Measurements from ENCODE around the gene STARD4. TPM values are rescaled to one million over a fixed set of nuclear protein-coding genes. Genes with fewer than 3 reads are reported as not detected.

Gene STARD4
- total RNA-seq, 4 donors from 2014 or later = 32.2 to 88.1 (median 79.5) TPM

DNA sequence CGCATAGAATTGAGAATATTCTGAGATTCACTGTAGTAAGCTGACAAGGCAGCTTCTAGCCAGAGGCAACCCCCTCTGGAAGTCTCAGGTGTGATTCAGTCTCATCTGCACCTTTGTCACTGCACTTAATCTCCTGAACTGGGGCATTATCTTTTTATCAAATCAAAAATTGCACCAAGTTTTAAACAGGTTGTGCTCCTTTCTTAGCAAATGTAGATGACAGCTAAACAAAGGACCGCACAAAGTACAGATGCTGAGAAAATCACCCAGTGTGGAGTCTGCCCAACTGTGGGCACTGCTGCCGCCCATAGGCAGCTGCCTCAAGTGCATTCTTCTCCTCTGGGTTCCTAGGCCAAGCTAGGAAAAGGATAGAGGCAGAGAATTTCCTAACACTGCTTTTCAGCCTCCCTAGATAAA is 51.1 kb downstream of the STARD4 start:
- no peak for TF ChIP-seq POLR2A (IDR thresholded peaks at IDR 0.05)
- TF ChIP-seq, protein P1, sequence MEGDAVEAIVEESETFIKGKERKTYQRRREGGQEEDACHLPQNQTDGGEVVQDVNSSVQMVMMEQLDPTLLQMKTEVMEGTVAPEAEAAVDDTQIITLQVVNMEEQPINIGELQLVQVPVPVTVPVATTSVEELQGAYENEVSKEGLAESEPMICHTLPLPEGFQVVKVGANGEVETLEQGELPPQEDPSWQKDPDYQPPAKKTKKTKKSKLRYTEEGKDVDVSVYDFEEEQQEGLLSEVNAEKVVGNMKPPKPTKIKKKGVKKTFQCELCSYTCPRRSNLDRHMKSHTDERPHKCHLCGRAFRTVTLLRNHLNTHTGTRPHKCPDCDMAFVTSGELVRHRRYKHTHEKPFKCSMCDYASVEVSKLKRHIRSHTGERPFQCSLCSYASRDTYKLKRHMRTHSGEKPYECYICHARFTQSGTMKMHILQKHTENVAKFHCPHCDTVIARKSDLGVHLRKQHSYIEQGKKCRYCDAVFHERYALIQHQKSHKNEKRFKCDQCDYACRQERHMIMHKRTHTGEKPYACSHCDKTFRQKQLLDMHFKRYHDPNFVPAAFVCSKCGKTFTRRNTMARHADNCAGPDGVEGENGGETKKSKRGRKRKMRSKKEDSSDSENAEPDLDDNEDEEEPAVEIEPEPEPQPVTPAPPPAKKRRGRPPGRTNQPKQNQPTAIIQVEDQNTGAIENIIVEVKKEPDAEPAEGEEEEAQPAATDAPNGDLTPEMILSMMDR (IDR thresholded peaks at IDR 0.05) = peak in 1 of 6 experiments; percentile 7
- Histone ChIP-seq H3K27me3 (no peaks in the 10 kb centered on the region), H3K4me1 (no peaks in the 10 kb centered on the region), H3K4me3 (no peak overlapping the region), H3K27ac (no peak overlapping the region), H3K36me3 (no peaks in the 10 kb centered on the region), H3K9me3 (no peaks in the 10 kb centered on the region)
- DNase-seq = no peak

DNA sequence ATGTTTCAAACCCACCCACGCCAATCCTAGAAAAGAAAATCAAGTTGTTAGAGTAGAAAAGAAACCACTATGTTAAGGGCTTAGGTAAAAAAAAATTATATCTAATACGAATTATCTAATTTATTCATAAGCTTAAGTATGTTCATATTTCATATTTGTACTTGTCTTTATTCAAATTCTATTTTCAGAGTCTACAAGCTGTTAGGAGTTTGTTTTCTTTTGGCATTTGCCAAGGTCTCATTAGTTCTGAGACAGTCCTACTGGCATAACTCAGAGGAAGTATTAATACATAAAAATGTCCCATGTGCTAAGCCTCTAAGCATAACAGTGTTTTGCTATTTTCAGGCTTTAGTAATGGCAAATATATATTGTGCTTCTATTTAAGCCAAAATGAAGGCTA is 57.6 kb downstream of the STARD4 start:
- Histone ChIP-seq H3K27me3 (no peaks in the 10 kb centered on the region), H3K27ac (no peak overlapping the region), H3K4me1 (no peaks in the 10 kb centered on the region), H3K9me3 (no peaks in the 10 kb centered on the region), H3K4me3 (no peak overlapping the region), H3K36me3 (no peaks in the 10 kb centered on the region)
- DNase-seq = no peak
- TF ChIP-seq, protein P1 (IDR thresholded peaks at IDR 0.05) = no peak
- no peak for TF ChIP-seq POLR2A (IDR thresholded peaks at IDR 0.05)

DNA sequence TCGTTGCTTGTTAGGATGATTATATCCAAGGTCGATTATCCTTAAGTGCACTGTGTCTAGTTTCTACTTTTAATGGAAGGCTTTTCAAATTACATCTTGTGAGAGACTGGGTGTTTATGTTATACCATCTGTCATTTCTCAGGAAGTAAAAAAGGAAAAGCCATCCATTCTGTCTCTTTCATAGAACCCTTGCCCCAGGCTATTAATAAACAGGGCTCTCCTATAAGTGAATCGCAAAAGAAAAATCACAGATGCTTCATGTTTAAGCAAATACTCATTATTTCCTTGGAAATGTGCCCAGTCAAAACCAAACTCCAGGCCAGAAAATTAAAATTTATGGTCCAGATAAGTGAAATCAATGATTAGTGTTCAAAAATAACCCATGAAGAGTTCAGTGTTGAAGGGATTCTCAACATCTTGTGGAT is 58.1 kb downstream of the STARD4 start:
- Histone ChIP-seq H3K36me3 (no peaks in the 10 kb centered on the region), H3K4me3 (no peak overlapping the region), H3K27me3 (no peaks in the 10 kb centered on the region), H3K27ac (no peak overlapping the region), H3K4me1 (no peaks in the 10 kb centered on the region), H3K9me3 (no peaks in the 10 kb centered on the region)
- TF ChIP-seq, protein P1 (IDR thresholded peaks at IDR 0.05) = no peak
- no peak for TF ChIP-seq POLR2A (IDR thresholded peaks at IDR 0.05)
- DNase-seq = no peak

DNA sequence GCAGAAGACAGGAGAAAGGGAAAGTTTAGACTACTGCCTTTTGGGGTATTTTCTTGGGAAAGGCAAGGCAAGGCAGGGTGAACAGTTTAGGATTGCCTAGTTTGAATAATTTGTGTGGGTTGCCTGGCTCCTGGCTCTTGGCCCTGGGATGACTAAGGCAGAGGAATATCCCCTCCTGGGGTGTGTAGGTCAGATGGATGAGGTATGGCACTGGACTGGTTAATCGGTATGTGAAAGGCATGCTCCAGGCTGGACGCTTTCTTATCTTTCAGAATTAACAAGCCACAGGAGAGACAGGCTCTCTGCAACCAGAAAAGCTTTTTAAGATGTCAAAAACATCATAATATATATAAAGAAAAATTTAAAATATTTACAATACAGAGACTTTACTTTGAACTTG is 58.6 kb downstream of the STARD4 start:
- H3K36me3 ChIP-seq = no peaks in the 10 kb centered on the region
- TF ChIP-seq, protein P1 (IDR thresholded peaks at IDR 0.05) = no peak
- TF ChIP-seq POLR2A (IDR thresholded peaks at IDR 0.05) = no peak
- H3K4me1 ChIP-seq = no peaks in the 10 kb centered on the region
- DNase-seq = no peak
- no peak overlapping the region for H3K4me3 ChIP-seq
- H3K27me3 ChIP-seq = no peaks in the 10 kb centered on the region
- H3K27ac ChIP-seq = no peak overlapping the region
- no peaks in the 10 kb centered on the region for H3K9me3 ChIP-seq

DNA sequence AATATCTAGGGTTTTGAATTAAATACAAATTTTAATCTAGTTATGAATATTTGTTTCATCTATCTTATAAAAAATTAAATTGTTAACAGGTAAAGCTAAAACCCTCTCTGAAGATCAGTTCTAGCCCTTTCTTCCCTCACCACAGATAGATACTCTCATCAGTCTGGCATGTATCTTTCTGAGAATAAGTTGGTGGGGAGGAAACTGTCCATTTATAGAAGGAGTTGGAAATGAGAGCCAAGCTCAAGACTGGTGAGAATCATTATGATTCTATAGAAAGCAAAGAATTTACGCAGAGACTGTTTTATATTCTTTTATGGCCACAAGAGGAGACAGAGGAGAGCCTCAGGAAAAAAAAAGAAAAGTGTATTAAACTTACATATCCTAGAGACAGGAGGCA is 59.0 kb downstream of the STARD4 start:
- H3K9me3 ChIP-seq = no peaks in the 10 kb centered on the region
- TF ChIP-seq POLR2A (IDR thresholded peaks at IDR 0.05) = no peak
- TF ChIP-seq, protein P1 (IDR thresholded peaks at IDR 0.05) = no peak
- H3K4me3 ChIP-seq = no peak overlapping the region
- H3K27ac ChIP-seq = no peak overlapping the region
- no peaks in the 10 kb centered on the region for H3K4me1 ChIP-seq
- no peaks in the 10 kb centered on the region for H3K27me3 ChIP-seq
- H3K36me3 ChIP-seq = no peaks in the 10 kb centered on the region
- no peak for DNase-seq

DNA sequence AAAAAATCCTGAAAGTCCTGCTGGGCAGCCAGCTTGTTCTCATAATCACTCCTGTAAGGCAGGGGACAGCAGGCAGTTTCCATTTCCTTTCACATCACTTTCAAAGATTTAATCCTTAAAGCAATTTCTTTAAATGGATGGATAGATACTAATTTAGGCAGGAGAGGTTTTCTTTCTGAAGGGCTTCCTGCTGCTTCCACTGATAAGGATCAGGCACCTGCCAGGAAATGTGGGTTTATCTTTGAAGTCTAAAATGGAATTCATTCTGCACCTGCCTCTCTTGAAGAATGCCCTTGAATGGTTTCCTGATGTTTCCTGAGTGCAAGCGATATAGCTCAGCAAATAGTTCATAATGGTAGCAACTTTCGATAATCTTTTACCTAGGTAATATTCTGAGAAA is 64.5 kb downstream of the STARD4 start:
- H3K27me3 ChIP-seq = no peaks in the 10 kb centered on the region
- no peaks in the 10 kb centered on the region for H3K36me3 ChIP-seq
- no peaks in the 10 kb centered on the region for H3K9me3 ChIP-seq
- no peak for DNase-seq
- H3K27ac ChIP-seq = no peak overlapping the region
- no peak for TF ChIP-seq POLR2A (IDR thresholded peaks at IDR 0.05)
- TF ChIP-seq, protein P1 (IDR thresholded peaks at IDR 0.05) = no peak
- no peaks in the 10 kb centered on the region for H3K4me1 ChIP-seq
- H3K4me3 ChIP-seq = no peak overlapping the region

Measured in Peyer's patch (tissue), 4 donors.